HG03442 (cell line): Measurements from ENCODE around the gene TBCA.

Experiments used
- ATAC-seq: cut with Tn5 transposase; IDR thresholded peaks from one replicate; pipeline ENCODE4 v1.9.1; 2021; ENCODE audit warnings: mild to moderate bottlenecking, moderate library complexity; ENCODE audit not compliant: unreplicated experiment

Gene TBCA, protein sequence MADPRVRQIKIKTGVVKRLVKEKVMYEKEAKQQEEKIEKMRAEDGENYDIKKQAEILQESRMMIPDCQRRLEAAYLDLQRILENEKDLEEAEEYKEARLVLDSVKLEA

DNA sequence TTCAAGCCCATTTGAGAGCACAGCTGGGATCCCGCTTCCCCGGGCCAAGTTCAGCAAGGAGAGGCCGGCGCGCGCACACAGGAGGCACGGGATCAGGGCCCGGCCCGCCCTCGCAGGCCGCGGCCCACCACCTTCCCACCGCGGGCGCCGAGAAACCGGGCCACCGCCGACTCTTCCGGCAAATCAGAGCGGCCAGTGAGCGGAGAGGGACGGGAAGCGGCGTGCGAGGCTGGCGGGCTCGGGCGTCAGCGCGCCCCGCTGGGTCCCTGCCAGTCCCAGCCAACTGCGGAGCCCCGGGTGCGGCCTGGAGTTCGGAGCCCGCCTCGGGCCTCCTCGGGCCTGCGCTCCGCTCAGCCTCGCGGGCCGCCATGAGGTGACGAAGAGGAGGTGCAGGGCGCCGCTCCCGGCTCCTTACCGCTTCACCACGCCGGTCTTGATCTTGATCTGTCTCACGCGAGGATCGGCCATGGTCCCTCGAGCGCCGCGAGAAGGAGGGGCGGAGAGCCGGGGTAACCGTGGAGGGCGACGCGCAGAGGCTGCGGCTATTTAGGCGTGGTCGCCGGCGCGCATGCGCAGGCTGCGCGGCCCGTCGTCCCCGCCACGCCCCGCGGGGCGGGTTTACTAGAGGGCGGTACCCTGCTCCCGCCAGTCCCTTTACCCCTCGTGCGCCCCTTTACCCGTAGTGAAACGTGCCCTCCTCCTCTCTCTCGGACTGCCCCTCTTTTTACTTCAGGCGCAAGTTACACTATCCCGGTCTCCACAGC, at the start of gene TBCA:
Gene TBCA (minus strand): TSS at position 550 of the 764 bp plus-strand sequence. CDS start 82 bp downstream, at position 468.
- ATAC-seq = peak; percentile 90

DNA sequence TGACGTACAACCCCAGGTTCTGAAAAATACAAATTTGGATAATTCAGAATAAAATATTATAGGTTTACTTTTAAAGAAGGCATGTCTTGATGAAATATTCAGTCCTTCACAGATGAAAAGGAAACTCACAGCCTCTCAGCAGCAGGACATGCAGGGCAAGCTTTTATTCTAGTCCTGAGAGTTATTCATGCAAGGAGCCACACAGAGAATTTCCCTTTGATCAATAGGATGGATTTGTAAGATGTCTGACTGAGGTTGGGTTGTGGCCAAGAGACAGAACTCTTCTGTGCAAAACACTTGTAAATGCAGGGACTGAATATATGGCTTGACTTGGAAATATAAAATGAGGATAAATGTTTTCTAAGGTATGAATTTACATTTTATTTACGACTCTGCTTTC, 48.8 kb upstream of the TBCA start:
- no peak for ATAC-seq

DNA sequence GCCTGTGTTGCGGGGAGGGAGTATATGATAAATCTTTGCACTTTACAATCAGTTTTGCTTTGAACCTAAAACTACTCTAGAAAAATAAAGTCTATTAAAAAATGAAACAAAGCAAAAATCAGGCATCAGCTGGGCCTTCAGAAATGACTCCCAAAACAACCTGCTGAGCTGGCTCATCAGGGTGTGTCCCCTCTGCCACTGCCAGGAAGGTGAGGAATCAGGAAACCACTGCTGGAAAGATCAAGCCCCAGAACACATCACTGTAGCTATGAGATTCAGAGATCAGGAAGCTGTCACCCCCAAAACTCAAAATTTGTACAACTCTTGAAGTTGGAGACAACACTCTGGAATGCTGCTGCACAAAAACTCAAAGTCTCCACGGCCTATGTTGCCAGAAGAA, 40.5 kb upstream of the TBCA start:
- ATAC-seq = no peak

GRCh38 chr5:77812926-77813589, 36.9 kb upstream of the TBCA start:
- ATAC-seq = no peak

DNA sequence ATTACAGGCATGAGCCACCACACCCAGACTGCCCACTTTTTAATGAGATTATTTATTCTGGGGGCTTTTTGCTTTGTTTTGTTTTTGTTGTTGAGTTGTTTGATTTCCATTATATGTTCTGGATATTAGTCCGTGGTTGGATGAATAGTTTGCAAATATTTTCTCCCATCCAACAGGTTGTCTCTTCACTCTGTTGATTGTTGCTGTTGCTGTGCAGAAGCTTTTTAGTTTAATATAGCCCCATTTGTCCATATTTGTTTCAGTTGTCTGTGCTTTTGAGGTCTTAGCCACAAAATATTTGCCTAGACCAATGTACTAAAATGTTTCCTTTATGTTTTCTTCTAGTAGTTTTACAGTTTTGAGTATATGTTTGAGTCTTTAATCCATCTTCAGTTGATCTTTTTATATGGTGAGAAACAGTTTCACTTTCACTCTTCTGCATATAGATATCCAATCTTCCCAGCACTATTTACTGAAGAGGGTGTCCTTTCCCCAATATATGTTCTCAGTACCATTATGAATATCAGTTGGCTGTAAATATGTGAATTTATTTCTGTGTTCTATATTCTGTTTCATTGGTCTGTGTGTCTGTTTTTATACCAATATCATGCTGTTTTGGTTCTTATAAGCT, 30.2 kb upstream of the TBCA start:
- ATAC-seq = no peak

- ATAC-seq = no peak
These were observed 22.3 kb upstream of the TBCA start for GRCh38 chr5:77798456-77798855.

- no peak for ATAC-seq
These were observed 21.0 kb upstream of the TBCA start for GRCh38 chr5:77797136-77797535.

GRCh38 chr5:77795846-77796245, 19.7 kb upstream of the TBCA start:
- no peak for ATAC-seq

- no peak for ATAC-seq
These were observed 19.1 kb upstream of the TBCA start for GRCh38 chr5:77795268-77795667.

GRCh38 chr5:77791926-77792325, 15.8 kb upstream of the TBCA start:
- ATAC-seq = no peak

GRCh38 chr5:77791356-77791755, 15.2 kb upstream of the TBCA start:
- no peak for ATAC-seq

DNA sequence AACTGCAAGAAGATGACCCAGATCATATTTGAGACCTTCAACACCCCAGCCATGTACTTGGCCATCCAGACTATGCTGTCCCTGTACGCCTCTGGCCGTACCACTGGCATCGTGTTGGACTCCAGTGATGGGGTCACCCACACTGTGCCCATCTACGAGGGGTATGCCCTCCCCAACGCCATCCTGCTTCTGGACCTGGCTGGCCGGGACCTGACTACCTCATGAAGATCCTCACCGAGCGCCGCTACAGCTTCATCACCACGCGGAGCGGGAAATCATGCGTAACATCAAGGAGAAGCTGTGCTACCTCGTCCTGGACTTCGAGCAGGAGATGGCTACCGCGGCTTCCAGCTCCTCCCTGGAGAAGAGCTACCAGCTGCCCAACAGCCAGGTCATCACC, 9.1 kb upstream of the TBCA start:
- ATAC-seq = no peak

DNA sequence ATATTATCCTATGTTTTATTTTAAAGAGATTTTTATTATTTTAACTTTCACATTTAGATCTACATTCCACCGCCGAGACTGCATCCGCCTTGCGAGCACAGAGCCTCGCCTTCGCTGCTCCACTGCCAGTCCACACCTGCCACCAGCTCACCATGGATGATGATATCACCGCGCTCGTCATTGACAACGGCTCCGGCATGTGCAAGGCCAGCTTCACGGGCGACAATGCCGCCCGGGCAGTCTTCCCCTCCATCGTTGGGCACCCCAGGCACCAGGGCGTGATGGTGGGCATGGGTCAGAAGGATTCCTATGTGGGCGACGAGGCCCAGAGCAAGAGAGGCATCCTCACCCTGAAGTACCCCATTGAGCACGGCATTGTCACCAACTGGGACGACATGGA, 8.6 kb upstream of the TBCA start:
- ATAC-seq = no peak

- no peak for ATAC-seq
These were observed 4.9 kb upstream of the TBCA start for GRCh38 chr5:77781076-77781475.

- ATAC-seq = no peak
These were observed 2.8 kb upstream of the TBCA start for GRCh38 chr5:77778881-77779438.

DNA sequence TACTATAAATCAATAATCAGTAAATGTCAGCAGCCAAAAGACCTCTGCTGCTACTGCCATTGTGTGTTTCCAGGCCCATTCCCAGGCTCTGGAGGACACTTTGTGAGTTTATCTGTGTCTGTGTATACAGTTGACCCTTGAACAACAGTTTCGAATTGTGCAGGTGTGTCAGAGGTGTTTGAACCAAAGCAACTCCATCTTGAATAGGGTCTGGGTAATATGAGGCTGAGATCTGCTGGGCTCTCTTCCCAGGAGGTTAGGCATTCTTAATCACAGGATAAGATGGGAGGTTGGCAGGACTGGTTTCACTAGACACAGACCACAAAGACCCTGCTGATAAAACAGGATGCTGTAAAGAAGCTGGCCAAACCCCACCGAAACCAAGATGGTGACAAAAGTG, 2.3 kb upstream of the TBCA start:
- ATAC-seq = no peak

DNA sequence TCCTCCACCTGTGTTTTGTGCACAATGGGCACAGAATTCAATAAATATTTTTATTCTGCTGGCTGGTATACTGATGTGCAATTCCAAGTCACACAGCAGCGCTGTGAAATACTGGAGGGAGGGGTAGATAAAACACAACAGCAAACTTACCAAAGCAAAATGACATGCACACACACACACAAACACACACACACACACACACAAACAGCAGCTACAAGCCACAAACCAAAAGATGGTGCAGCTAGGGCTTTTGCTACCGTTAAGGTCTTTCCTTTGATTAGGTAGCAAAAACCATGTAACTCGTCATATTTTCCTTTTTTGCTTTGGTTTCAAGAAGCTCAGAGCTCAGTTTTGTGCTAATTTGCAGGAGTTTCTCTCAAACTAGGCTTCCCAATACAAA, 1.8 kb upstream of the TBCA start:
- ATAC-seq = no peak

DNA sequence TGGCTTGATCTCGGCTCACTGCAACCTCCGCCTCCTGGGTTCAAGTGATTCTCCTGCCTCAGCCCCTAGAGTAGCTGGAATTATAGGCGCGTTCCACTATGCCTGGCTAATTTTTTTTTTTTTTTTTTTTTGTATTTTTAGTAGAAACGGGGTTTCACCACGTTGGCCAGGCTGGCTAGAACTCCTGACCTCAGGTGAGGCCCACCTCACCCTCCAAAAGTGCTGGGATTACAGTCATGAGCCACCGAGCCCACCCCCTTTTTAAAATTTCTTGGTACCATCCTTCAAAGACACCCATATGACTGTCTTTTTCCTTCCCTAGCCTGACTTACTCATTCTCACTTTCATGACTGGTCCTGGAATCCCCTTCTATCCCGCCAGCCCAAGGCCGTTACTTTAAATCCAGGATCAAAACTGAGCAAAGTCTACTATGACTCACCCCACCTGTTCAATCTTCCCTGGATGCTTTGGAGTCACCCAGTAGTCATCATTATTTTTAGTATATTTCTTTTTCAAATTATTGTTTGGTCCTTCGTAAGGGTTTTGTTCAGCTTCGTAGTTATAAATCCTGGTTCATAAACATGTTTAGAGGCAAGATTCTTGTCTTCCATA, 1.2 kb upstream of the TBCA start:
- no peak for ATAC-seq

- peak; percentile 1 for ATAC-seq
These were observed 541 bp upstream of the TBCA start for GRCh38 chr5:77776554-77777206.

- ATAC-seq = no peak
These were observed 954 bp downstream of the TBCA start for GRCh38 chr5:77774981-77775789.
